ENCODE results near the gene EEIG2. TPM values are rescaled to one million over a fixed set of nuclear protein-coding genes. Genes with fewer than 3 reads are reported as not detected.

Gene EEIG2
- total RNA-seq, 3 donors from 2014 or later, result 10.2 to 31.3 (median 18.4) TPM

- no peak for DNase-seq (ENCODE audit: low spot score in 2 of 2)
- H3K9me3 ChIP-seq, result no peaks in the 10 kb centered on the region
Measured at GRCh38 chr1:108568589-108568988, 8.7 kb downstream of the EEIG2 start.

GRCh38 chr1:108569097-108569728 is 9.3 kb downstream of the EEIG2 start:
- TF ChIP-seq CTCF (IDR thresholded peaks at IDR 0.05) (no peak), POLR2A (IDR thresholded peaks at IDR 0.05) (no peak), POLR2AphosphoS5 (IDR thresholded peaks at IDR 0.05) (no peak)
- no peaks in the 10 kb centered on the region for H3K9me3 ChIP-seq
- H3K36me3 ChIP-seq, result no peaks in the 10 kb centered on the region
- no peak overlapping the region for H3K4me3 ChIP-seq
- H3K4me1 ChIP-seq, result peaks cover 0 to 5% of the 10 kb centered on the region in 2 donors
- intact Hi-C loops (cut with DNase I; ENCODE audit: low total_unique reads), result no loop called here
- DNase-seq (ENCODE audit: low spot score in 2 of 2), result no peak
- no peaks in the 10 kb centered on the region for H3K27me3 ChIP-seq
- H3K27ac ChIP-seq, result peak overlapping the region in 1 of 2 donors; percentile 26

More at GRCh38 chr1:108568589-108568988, 8.7 kb downstream of the EEIG2 start:
- peak overlapping the region in 1 of 2 donors; percentile 26 for H3K27ac ChIP-seq
- H3K36me3 ChIP-seq, result no peaks in the 10 kb centered on the region
- peaks cover 0 to 5% of the 10 kb centered on the region in 2 donors for H3K4me1 ChIP-seq
- intact Hi-C loops (cut with DNase I; ENCODE audit: low total_unique reads), result no loop called here
- no peak overlapping the region for H3K4me3 ChIP-seq
- no peaks in the 10 kb centered on the region for H3K27me3 ChIP-seq
- TF ChIP-seq POLR2AphosphoS5 (IDR thresholded peaks at IDR 0.05) (no peak), POLR2A (IDR thresholded peaks at IDR 0.05) (no peak), CTCF (IDR thresholded peaks at IDR 0.05) (no peak)

- DNase-seq (ENCODE audit: low spot score in 2 of 2), result no peak
- intact Hi-C loops (cut with DNase I; ENCODE audit: low total_unique reads), result no loop called here
- Histone ChIP-seq H3K9me3 (no peaks in the 10 kb centered on the region), H3K4me1 (peaks cover 0 to 5% of the 10 kb centered on the region in 2 donors), H3K27me3 (no peaks in the 10 kb centered on the region), H3K4me3 (no peak overlapping the region), H3K27ac (peak overlapping the region in 1 of 2 donors; percentile 73), H3K36me3 (no peaks in the 10 kb centered on the region)
- TF ChIP-seq CTCF (IDR thresholded peaks at IDR 0.05) (peak in 2 of 3 donors; percentile 14 to 25), POLR2AphosphoS5 (IDR thresholded peaks at IDR 0.05) (no peak)
Measured at GRCh38 chr1:108570128-108570527, 10.2 kb downstream of the EEIG2 start.

GRCh38 chr1:108570998-108571401 is 11.1 kb downstream of the EEIG2 start:
- intact Hi-C loops (cut with DNase I; ENCODE audit: low total_unique reads), result no loop called here
- H3K27ac ChIP-seq, result peak overlapping the region; percentile 73 to 76

More at GRCh38 chr1:108570998-108571401, 11.1 kb downstream of the EEIG2 start:
- Histone ChIP-seq H3K4me1 (peaks cover 0 to 5% of the 10 kb centered on the region in 2 donors), H3K27me3 (no peaks in the 10 kb centered on the region), H3K9me3 (no peaks in the 10 kb centered on the region), H3K36me3 (no peaks in the 10 kb centered on the region), H3K4me3 (peak overlapping the region in 1 of 3 donors; percentile 2)
- no peak for TF ChIP-seq CTCF (IDR thresholded peaks at IDR 0.05)
- TF ChIP-seq POLR2AphosphoS5 (IDR thresholded peaks at IDR 0.05), result no peak
- TF ChIP-seq POLR2A (IDR thresholded peaks at IDR 0.05), result no peak
- DNase-seq (ENCODE audit: low spot score in 2 of 2), result peak in 1 of 2 donors; percentile 26
